Mononuclear cell (primary cell): ENCODE data around the gene TFB1M. TPM values are rescaled to one million over a fixed set of nuclear protein-coding genes. Genes with fewer than 3 reads are reported as not detected.
"Not testable (repeated sequence)": the region's sequence is repeated elsewhere in the genome, so short reads cannot be mapped to it uniquely, and the experiment has no call there.

ENCODE experiments used
- H3K27me3 ChIP-seq: 2 replicates; pipeline ENCODE4 v1.6.0; 2011; ENCODE audit warnings: low read length, control low read depth; ENCODE audit not compliant: insufficient read depth
- H3K4me1 ChIP-seq: 2 replicates; pipeline ENCODE4 v1.5.1; 2011; ENCODE audit warnings: mild to moderate bottlenecking, low read length, control low read depth; ENCODE audit not compliant: insufficient read depth
- H3K4me3 ChIP-seq: 2 replicates; pipeline ENCODE4 v1.5.1; 2011; ENCODE audit warnings: mild to moderate bottlenecking, low read length, moderate library complexity
- H3K9me3 ChIP-seq: 2 replicates; pipeline ENCODE4 v1.5.1; 2011; ENCODE audit warnings: low read depth, mild to moderate bottlenecking, control low read depth, low read length
- total RNA-seq: library from RNA; depleted of rRNA; stranded (reverse); fragments of >200 nt; gene quantifications from one replicate; pipeline ENCODE4 v1.2.3, GENCODE V29; 2012

TFB1M gene
- total RNA-seq, 1 donor, result 7.3 TPM

DNA sequence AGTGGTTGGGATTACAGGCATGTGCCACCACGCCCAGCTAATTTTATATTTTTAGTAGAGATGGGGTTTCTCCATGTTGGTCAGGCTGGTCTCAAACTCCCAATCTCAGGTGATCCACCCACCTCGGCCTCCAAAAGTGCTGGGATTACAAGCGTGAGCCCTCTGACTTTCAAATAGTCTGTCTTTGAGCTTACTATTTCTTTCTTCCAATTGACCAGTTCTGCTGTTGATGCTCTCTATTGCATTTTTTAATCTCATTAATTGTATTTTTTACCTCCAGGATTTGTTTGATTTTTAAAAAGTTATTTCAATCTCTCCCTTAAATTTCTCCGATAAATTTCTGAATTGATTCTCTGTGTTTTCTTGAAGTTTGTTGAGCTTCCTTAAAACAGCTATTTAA, 25.6 kb upstream of the TFB1M start:
- not testable (repeated sequence) for H3K9me3 ChIP-seq, H3K27me3 ChIP-seq, H3K4me3 ChIP-seq, H3K4me1 ChIP-seq

DNA sequence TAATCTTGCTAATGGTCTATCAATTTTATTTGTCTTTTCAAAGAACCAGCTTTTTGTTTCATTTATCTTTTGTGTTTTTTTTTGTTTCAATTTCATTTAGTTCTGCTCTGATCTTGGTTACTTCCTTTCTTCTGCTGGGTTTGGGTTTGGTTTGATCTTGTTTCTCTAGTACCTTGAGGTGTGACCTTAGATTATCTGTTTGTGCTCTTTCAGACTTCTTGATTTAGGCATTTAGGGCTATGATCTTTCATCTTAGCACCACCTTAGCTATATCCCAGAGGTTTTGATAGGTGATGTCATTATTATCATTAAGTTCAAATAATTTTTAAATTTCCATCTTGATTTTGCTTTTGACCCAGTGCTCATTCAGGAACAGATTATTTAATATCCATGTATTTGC, 24.0 kb upstream of the TFB1M start:
- H3K9me3 ChIP-seq, H3K27me3 ChIP-seq, H3K4me3 ChIP-seq, H3K4me1 ChIP-seq: not testable (repeated sequence)

DNA sequence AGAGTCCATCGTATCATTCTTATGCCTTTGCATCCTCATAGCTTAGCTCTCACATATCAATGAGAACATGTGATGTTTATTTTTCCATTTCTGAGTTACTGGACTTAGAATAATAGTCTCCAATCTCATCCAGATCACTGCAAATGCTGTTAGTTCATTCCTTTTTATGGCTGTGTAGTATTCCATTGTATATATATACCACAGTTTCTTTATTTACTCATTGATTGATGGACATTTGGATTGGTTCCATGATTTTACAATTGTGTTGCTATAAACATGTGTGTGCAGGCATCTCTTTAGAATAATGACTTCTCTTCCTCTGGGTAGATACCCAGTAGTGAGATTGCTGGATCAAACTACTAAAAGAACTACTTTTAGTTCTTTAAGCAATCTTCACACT, 21.0 kb upstream of the TFB1M start:
- Histone ChIP-seq H3K27me3 (no peaks in the 10 kb centered on the region), H3K9me3 (no peaks in the 10 kb centered on the region), H3K4me1 (peaks cover 4% of the 10 kb centered on the region), H3K4me3 (no peak overlapping the region)

DNA sequence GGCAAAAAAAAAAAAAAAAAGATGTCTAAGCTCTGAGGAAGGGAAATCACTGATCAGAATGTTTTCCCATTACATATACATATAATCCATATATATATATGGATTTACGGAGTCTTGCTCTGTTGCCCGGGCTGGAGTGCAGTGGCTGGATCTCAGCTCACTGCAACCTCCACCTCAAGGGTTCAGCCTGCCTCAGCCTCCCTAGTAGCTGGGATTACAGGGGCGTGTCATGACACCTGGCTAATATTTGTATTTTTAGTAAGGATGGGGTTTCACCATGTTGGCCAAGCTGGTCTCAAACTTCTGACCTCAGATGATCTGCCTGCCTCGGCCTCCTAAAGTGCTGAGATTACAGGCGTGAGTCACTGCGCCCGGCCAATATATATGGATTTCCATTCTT, 19.8 kb upstream of the TFB1M start:
- H3K9me3 ChIP-seq, H3K4me1 ChIP-seq, H3K4me3 ChIP-seq, H3K27me3 ChIP-seq: not testable (repeated sequence)

- no peaks in the 10 kb centered on the region for H3K27me3 ChIP-seq
- H3K4me1 ChIP-seq, result peaks cover 4% of the 10 kb centered on the region
- H3K9me3 ChIP-seq, result no peaks in the 10 kb centered on the region
- H3K4me3 ChIP-seq, result no peak overlapping the region
These were observed 19.1 kb upstream of the TFB1M start for GRCh38 chr6:155333414-155333813.

- Histone ChIP-seq H3K4me3 (no peak overlapping the region), H3K4me1 (peaks cover 4% of the 10 kb centered on the region), H3K9me3 (no peaks in the 10 kb centered on the region), H3K27me3 (no peaks in the 10 kb centered on the region)
These were observed 16.6 kb upstream of the TFB1M start for GRCh38 chr6:155330922-155331321.

DNA sequence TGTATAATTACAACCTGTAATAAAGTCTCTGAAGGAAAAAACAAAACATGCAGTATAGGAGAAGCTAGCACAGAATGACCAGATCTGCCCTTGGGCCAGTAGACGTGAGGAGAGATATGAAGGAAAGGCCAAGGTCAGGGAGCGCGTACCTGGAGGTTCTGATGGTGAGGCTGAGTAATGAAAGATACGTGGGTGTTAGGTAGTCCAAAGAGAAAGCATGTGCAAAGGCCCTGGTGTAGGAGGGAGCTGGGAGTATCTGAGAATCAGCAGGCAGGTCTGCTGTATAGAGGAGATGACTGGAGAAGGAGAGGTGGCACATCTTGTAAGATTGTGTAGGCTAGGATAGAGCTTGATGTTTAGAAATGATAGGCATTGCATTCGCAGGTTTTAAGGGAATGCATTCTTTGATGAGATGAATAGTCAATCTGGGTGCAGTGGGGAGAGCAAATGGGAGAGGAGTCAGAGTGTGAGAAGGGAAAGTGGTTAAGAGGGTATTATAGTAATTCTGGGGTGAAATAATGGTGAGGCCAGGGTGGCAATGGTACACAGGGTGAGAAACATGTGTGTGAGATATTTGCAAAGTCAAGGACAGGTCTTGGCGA, 15.9 kb upstream of the TFB1M start:
- Histone ChIP-seq H3K4me1 (peaks cover 4% of the 10 kb centered on the region), H3K27me3 (no peaks in the 10 kb centered on the region), H3K9me3 (no peaks in the 10 kb centered on the region), H3K4me3 (no peak overlapping the region)

DNA sequence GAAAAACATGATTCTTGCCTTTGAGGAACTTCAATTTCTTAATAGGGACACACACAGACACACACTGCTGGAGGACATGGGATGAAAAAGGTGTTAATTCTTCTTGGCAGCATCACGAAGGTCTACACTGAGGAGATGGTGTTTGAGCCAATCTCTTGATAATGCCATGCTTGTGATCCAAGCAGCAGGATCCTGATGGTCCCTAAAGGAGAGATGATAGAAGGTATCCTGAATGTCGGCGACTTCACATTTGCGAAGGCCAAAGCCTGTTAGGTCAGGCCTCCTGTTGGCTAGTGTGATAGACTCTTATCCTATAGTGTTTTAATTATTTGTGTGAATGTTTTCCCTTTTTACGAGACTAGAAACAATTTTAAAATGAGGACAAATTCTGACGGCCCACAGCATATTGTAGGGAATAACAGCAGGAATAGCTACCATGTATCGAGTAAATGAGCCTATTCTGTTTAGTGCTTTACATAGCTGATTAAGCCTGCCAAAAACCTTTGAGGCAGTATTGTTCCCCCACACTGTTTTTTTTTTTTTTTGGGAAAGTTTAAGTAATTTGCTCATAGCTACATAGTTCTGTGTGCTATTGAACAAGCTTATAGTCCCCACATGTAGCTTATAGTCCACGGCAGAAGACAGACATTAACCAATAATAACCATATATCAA, 15.3 kb upstream of the TFB1M start:
- Histone ChIP-seq H3K4me1 (peaks cover 4% of the 10 kb centered on the region), H3K9me3 (no peaks in the 10 kb centered on the region), H3K4me3 (no peak overlapping the region), H3K27me3 (no peaks in the 10 kb centered on the region)

DNA sequence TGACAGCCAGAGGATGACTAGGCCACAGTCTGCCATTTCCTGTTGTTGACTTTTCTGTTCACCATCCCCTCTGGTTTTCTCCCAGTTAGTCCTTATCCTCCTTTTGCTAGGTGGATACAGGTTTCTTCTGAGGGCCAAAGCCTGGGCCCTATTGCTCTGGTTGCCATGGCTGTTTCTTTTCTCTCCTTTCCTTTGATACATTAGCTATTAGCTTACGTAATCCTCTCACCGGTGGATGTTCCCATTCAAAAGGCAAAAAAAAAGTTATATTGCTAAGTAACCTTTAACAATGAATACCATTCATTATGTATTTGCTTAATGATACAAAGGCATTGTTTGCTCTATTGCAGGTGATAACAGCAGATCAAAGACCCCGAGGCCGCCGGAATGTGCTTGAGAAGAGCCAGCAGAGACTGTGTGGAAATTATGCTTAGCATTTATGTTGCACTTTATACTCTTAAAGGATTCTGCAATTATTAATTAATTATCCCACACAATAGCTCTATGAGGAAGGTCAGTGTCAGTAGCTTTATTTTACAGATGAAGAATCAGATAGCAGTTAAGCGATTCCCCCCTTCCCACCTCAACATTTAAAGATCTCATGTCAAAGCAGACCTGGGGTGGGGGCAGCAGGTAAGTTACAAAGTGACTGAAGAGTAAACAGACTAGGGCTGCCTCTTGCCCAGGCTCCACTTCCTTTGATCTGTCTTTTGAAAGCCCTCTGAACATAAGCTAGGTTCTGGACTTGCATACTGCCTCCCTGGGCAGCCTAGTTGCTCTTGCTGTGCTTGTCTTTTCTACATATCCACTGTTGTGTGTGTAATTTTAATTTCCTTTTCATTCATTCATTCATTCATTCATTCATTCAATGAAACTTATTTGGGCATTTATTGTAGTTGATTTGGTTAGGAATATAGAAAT, 14.5 kb upstream of the TFB1M start:
- Histone ChIP-seq H3K4me1 (no peaks in the 10 kb centered on the region), H3K9me3 (no peaks in the 10 kb centered on the region), H3K27me3 (no peaks in the 10 kb centered on the region), H3K4me3 (no peak overlapping the region)

DNA sequence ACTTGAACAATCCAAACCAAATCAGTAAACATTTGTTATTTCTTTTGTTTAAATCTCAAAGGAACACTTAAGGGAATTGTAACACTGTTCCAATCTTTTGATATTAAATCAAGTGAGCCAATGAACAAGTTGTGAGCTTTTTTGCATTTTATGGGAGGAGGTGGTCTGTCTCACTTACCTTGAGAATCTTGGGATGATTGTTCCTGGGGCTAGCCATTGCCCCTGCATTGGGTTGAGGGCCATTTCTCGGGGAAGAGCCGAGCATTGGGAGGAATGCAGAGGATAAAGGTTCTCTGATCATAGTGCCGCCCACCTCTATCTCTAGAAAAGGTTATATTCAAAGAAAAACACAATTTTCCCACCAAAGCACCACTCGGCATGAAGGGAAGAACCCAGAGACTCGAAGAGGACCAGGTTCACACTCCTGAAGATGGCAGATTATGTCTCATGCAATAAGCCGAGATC, 13.8 kb upstream of the TFB1M start:
- no peak overlapping the region for H3K4me3 ChIP-seq
- no peaks in the 10 kb centered on the region for H3K9me3 ChIP-seq
- no peaks in the 10 kb centered on the region for H3K27me3 ChIP-seq
- H3K4me1 ChIP-seq, result no peaks in the 10 kb centered on the region

- Histone ChIP-seq H3K4me3 (no peak overlapping the region), H3K9me3 (no peaks in the 10 kb centered on the region), H3K4me1 (no peaks in the 10 kb centered on the region), H3K27me3 (no peaks in the 10 kb centered on the region)
These were observed 13.2 kb upstream of the TFB1M start for GRCh38 chr6:155327326-155328073.

DNA sequence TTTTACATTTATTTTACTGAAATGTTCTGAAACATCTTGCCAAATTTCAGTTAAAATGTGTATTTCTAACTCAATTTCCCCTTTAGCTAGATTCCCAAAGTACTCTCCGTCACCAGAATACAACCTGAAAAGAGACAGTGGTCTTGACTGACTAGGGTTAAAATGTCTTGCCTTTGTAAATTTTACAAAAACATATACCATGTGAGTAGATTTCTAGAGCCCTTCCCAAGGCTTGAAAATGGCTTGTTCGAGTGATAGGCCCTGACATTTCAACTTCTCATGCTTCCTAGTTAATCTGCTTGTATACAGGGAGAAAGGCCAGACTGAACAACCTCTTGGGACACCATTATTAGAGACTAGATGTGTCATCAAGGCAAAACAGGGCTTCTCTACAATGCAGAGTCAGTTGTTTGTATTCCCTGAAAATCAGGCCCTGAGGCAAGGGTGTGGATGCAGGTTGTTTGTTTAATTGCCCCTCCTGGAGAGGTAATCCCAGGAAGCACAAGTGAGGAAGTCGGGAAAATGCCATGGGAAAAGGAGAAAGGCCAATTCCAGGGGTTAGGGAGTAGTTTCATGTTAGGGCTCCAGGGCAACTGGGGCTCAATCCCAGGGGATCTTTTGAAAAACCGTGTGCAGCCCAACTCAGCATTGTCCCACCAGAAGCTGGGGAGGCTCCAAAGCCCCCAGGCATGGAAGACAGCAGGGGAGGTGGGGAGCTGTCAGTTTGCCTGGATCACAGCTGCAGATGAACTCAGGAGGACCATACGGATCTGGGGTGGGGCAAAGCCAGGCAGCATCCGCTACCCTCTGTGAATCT, 11.6 kb upstream of the TFB1M start:
- Histone ChIP-seq H3K9me3 (no peaks in the 10 kb centered on the region), H3K4me1 (no peaks in the 10 kb centered on the region)

DNA sequence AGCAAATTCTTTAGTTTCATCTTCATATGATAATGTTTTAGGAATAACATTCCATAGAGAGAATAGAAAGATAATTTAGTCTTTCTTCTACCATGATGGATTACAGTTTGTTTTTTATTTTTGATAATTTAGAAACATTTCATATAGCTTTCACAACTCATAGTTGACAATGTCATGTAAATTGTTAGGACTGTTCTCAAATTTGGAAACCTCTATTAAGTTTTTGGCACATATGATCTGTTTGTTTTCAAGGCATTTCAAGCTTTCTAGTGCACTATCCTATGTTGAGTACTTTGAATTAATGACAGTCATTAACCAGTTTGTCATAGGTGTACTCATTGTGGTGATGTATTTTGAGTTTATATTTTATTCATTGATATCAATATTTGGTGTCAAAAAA, 10.7 kb upstream of the TFB1M start:
- peaks cover 5% of the 10 kb centered on the region for H3K4me1 ChIP-seq
- H3K4me3 ChIP-seq, result no peak overlapping the region
- no peaks in the 10 kb centered on the region for H3K9me3 ChIP-seq
- no peaks in the 10 kb centered on the region for H3K27me3 ChIP-seq

More for the DNA sequence above, 11.6 kb upstream of the TFB1M start:
- H3K4me3 ChIP-seq, result no peak overlapping the region
- H3K27me3 ChIP-seq, result no peaks in the 10 kb centered on the region

- H3K4me1 ChIP-seq, result peaks cover 11% of the 10 kb centered on the region
- H3K9me3 ChIP-seq, result no peaks in the 10 kb centered on the region
- H3K27me3 ChIP-seq, result no peaks in the 10 kb centered on the region
- no peak overlapping the region for H3K4me3 ChIP-seq
These were observed 9.9 kb upstream of the TFB1M start for GRCh38 chr6:155324172-155324571.
